ENCODE results near the gene ANKRD35. TPM values are rescaled to one million over a fixed set of nuclear protein-coding genes. Genes with fewer than 3 reads are reported as not detected.
"Not testable (repeated sequence)": the region's sequence is repeated elsewhere in the genome, so short reads cannot be mapped to it uniquely, and the experiment has no call there.

The ANKRD35 gene
- total RNA-seq, 1 experiment from 2014 or later = not detected

GRCh38 chr1:145824499-145824842 is 61.2 kb downstream of the ANKRD35 start:
- peaks cover 19% of the 10 kb centered on the region for H3K36me3 ChIP-seq (ENCODE audit: control insufficient read depth, insufficient read depth, low read length)
- POLR2A ChIA-PET = interaction anchor here (0.6 kb wide), 1 partner anchor 166 kb away, joined by 5 read pairs; no protein-coding TSS in a partner anchor
- peaks cover 11% of the 10 kb centered on the region; the same call in 1 of the 2 replicates for H3K4me1 ChIP-seq (ENCODE audit: control insufficient read depth, insufficient read depth, low read length)
- no peak for DNase-seq (ENCODE audit: low read depth, low spot score)
- no peak for ATAC-seq
- TF ChIP-seq TCF7L2 (IDR thresholded peaks at IDR 0.05; ENCODE audit: low read depth, low read length) (no peak), CTCF (IDR thresholded peaks at IDR 0.05) (no peak), SIN3A (IDR thresholded peaks at IDR 0.05; ENCODE audit: borderline replicate concordance, insufficient read depth, low read depth, low read length) (no peak), POLR2AphosphoS5 (IDR thresholded peaks at IDR 0.05; ENCODE audit: low read depth, low read length) (no peak)
- TF ChIP-seq, protein P1, sequence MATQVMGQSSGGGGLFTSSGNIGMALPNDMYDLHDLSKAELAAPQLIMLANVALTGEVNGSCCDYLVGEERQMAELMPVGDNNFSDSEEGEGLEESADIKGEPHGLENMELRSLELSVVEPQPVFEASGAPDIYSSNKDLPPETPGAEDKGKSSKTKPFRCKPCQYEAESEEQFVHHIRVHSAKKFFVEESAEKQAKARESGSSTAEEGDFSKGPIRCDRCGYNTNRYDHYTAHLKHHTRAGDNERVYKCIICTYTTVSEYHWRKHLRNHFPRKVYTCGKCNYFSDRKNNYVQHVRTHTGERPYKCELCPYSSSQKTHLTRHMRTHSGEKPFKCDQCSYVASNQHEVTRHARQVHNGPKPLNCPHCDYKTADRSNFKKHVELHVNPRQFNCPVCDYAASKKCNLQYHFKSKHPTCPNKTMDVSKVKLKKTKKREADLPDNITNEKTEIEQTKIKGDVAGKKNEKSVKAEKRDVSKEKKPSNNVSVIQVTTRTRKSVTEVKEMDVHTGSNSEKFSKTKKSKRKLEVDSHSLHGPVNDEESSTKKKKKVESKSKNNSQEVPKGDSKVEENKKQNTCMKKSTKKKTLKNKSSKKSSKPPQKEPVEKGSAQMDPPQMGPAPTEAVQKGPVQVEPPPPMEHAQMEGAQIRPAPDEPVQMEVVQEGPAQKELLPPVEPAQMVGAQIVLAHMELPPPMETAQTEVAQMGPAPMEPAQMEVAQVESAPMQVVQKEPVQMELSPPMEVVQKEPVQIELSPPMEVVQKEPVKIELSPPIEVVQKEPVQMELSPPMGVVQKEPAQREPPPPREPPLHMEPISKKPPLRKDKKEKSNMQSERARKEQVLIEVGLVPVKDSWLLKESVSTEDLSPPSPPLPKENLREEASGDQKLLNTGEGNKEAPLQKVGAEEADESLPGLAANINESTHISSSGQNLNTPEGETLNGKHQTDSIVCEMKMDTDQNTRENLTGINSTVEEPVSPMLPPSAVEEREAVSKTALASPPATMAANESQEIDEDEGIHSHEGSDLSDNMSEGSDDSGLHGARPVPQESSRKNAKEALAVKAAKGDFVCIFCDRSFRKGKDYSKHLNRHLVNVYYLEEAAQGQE (IDR thresholded peaks at IDR 0.05; ENCODE audit: insufficient read depth in 1 of 2, low read depth in 2 of 2, low read length in 1 of 2) = no peak
- intact Hi-C loops (cut with micrococcal nuclease; ENCODE audit: unreplicated experiment) = no loop called here
- CTCF ChIA-PET = interaction anchor here (0.6 kb wide), 1 partner anchor 33 kb away, joined by 3 read pairs; no protein-coding TSS in a partner anchor
- H3K4me3 ChIP-seq (ENCODE audit: low read depth in 2 of 2, low read length in 2 of 2) = peak overlapping the region; percentile 95 to 99
- H3K27me3 ChIP-seq (ENCODE audit: control insufficient read depth, insufficient read depth, low read length) = no peaks in the 10 kb centered on the region
- peak overlapping the region; percentile 99 for H3K27ac ChIP-seq (ENCODE audit: low read length)
- no peaks in the 10 kb centered on the region for H3K9me3 ChIP-seq (ENCODE audit: control insufficient read depth, insufficient read depth, low read depth, low read length)
- TSS peak; percentile 78 for BruUV-seq (replicated peaks)
- in situ Hi-C loops (cut with HindIII; ENCODE audit: low pct_unique_long_range_greater_than_20kb, low sequenced_read_pairs) = no loop called here

GRCh38 chr1:145823565-145824498 is 61.8 kb downstream of the ANKRD35 start, which contains the start of the genes POLR3C and RNF115:
Gene POLR3C, plus strand, starts transcription at chr1:145824200. Its CDS starts 1,577 bp downstream, at chr1:145825777.
Gene RNF115, minus strand, starts transcription at chr1:145824095. Its CDS starts 222 bp downstream, at chr1:145823873.
- POLR2A ChIA-PET = interaction anchor here (0.6 to 0.7 kb wide), 4 partner anchors 17 to 166 kb away, joined by 3 to 5 read pairs (median 3); partner anchors contain the start of gene PIAS3
- CTCF ChIA-PET = interaction anchor here (0.9 kb wide), 1 partner anchor 95 kb away, joined by 3 read pairs; the partner anchor contains the start of gene PEX11B
- Histone ChIP-seq H3K4me1 (ENCODE audit: control insufficient read depth, insufficient read depth, low read length) (peaks cover 11% of the 10 kb centered on the region; the same call in 1 of the 2 replicates), H3K4me3 (ENCODE audit: low read depth in 2 of 2, low read length in 2 of 2) (peak within 1 kb of the TSS; percentile 95 to 99), H3K27ac (ENCODE audit: low read length) (peak within 1 kb of the TSS; percentile 99), H3K9me3 (ENCODE audit: control insufficient read depth, insufficient read depth, low read depth, low read length) (no peaks in the 10 kb centered on the region), H3K27me3 (ENCODE audit: control insufficient read depth, insufficient read depth, low read length) (no peaks in the 10 kb centered on the region), H3K36me3 (ENCODE audit: control insufficient read depth, insufficient read depth, low read length) (peaks cover 13% of the 10 kb centered on the region)
- intact Hi-C loops (cut with micrococcal nuclease; ENCODE audit: unreplicated experiment) (no loop called here), in situ Hi-C loops (cut with HindIII; ENCODE audit: low pct_unique_long_range_greater_than_20kb, low sequenced_read_pairs) (no loop called here)
- peak; percentile 76 for TF ChIP-seq TCF7L2 (IDR thresholded peaks at IDR 0.05; ENCODE audit: low read depth, low read length)
- TF ChIP-seq POLR2AphosphoS5 (IDR thresholded peaks at IDR 0.05; ENCODE audit: low read depth, low read length) = peak; percentile 79; the same call in 1 of the 2 replicates
- TF ChIP-seq CTCF (IDR thresholded peaks at IDR 0.05) = no peak
- ATAC-seq = peak; percentile 97
- BruUV-seq (replicated peaks) = TSS peak; percentile 66
- no peak for DNase-seq (ENCODE audit: low read depth, low spot score)

DNA sequence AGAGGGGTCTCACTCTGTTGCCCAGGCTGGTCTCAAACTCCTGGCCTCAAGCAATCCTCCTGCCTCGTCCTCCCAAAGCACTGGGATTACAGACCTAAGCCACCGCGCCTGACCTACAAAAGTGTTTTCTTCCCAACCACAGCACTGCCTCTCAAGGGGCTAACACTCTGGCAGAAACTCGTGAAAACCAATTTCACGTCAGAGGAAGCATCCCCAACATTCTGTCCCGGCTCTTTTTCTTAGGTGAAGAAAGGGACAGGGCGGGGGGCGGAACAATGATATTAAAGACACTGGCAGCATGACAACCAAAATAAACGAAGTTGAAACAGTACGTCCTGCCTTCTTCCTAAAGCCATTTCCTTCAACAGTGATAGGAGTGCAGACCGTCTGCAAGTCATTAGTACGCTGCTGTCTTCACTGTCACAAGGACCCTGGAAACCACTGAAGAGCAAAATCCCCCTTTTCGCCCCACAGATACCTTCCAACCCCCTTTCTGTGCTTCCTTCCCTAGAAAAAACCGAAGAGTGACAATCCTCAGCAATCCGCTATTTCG is 62.8 kb downstream of the ANKRD35 start:
- Histone ChIP-seq H3K4me1 (ENCODE audit: control insufficient read depth, insufficient read depth, low read length) (peaks cover 11% of the 10 kb centered on the region; the same call in 1 of the 2 replicates), H3K4me3 (ENCODE audit: low read depth in 2 of 2, low read length in 2 of 2) (peak overlapping the region; percentile 17 to 37)
- intact Hi-C loops (cut with micrococcal nuclease; ENCODE audit: unreplicated experiment); H3K27ac ChIP-seq (ENCODE audit: low read length); DNase-seq (ENCODE audit: low read depth, low spot score); H3K36me3 ChIP-seq (ENCODE audit: control insufficient read depth, insufficient read depth, low read length); POLR2A ChIA-PET; BruUV-seq (replicated peaks); CTCF ChIA-PET; H3K27me3 ChIP-seq (ENCODE audit: control insufficient read depth, insufficient read depth, low read length); ATAC-seq; in situ Hi-C loops (cut with HindIII; ENCODE audit: low pct_unique_long_range_greater_than_20kb, low sequenced_read_pairs); H3K9me3 ChIP-seq (ENCODE audit: control insufficient read depth, insufficient read depth, low read depth, low read length): not testable (repeated sequence)

DNA sequence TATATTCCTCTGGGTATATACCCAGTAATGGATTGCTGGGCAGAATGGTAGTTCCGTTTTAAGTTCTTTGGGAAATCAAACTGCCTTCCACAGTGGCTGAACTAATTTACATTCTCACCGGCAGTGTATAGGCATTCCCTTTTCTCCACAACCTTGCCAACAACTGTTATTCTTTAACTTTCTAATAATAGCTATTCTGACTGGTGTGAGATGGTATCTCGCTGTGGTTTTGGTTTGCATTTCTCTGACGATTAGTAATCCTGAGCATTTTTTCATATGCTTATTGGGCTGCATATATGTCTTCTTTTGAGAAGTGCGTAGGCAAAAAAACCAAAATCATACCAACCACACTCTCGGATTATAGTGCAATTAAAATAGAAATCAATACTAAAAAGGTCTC is 67.6 kb downstream of the ANKRD35 start:
- not testable (repeated sequence) for H3K27ac ChIP-seq (ENCODE audit: low read length)

More for the DNA sequence above, 67.6 kb downstream of the ANKRD35 start:
- H3K27me3 ChIP-seq (ENCODE audit: control insufficient read depth, insufficient read depth, low read length); in situ Hi-C loops (cut with HindIII; ENCODE audit: low pct_unique_long_range_greater_than_20kb, low sequenced_read_pairs); POLR2A ChIA-PET; H3K4me3 ChIP-seq (ENCODE audit: low read depth in 2 of 2, low read length in 2 of 2); H3K36me3 ChIP-seq (ENCODE audit: control insufficient read depth, insufficient read depth, low read length); CTCF ChIA-PET; ATAC-seq; H3K4me1 ChIP-seq (ENCODE audit: control insufficient read depth, insufficient read depth, low read length); DNase-seq (ENCODE audit: low read depth, low spot score); H3K9me3 ChIP-seq (ENCODE audit: control insufficient read depth, insufficient read depth, low read depth, low read length); intact Hi-C loops (cut with micrococcal nuclease; ENCODE audit: unreplicated experiment): not testable (repeated sequence)
- BruUV-seq (replicated peaks) = TSS peak; percentile 19

Data from Panc1 (cell line).